HL-60/S4 treated with retinoic acid at 250 ng/mL for 4 days and 3 days (cell line): ENCODE data around the gene PIN1.
"Not testable (repeated sequence)": the region's sequence is repeated elsewhere in the genome, so short reads cannot be mapped to it uniquely, and the experiment has no call there.

Experiments used
- in situ Hi-C: fragments of 300-500 bp; cut with MboI; formaldehyde crosslinking; loops from 2 replicates; pipeline ENCODE4 v1.7.0; 2022; ENCODE audit warnings: low sequenced_read_pairs

Gene PIN1

GRCh38 chr19:9818175-9818733, 16.9 kb upstream of the PIN1 start:
- in situ Hi-C loops: no loop called here

DNA sequence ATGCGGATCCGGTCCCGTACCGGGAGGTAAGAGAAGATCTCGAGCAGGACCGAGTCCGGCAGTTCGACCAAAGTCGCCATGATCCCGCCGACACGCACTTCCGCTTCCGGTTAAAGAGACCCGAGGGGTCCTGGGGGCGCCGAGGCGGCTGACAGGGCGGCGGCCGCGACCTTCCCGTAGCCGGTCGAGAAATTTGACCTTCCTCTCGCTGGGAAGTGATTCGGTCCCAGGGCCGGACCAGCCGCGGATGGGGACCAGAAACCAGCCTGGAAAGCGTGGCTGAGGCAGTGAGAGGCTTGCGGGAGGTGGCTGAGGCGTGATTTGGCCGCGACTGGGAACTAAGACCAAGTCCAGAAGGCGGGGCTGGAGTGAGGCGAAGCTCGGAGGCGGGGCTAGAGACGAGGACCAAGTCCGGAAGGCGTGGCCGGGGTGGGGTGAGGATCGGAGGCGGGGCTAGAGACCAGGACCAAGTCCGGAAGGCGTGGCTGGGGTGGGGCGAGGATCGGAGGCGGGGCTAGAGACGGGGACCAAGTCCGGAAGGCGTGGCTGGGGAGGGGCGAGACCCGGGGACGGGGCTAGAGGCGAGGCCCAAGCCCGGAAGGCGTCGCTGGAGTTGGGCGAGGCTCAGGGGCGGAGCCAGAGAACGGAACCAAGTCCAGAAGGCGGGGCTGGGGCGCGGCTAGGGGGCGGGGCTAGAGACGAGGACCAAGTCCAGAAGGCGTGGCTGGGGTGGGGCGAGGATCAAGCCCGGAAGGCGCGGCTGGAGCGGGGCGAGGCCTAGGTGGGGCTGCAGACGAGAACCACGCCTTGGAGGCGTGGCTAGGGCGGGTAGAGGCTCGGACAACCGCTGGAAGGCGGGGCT, 16.2 kb upstream of the PIN1 start, which contains the start of gene FBXL12:
Gene FBXL12 (minus strand): TSS at position 346 of the 862 bp plus-strand sequence. CDS start 266 bp downstream, at position 80.
- in situ Hi-C loops: no loop called here

DNA sequence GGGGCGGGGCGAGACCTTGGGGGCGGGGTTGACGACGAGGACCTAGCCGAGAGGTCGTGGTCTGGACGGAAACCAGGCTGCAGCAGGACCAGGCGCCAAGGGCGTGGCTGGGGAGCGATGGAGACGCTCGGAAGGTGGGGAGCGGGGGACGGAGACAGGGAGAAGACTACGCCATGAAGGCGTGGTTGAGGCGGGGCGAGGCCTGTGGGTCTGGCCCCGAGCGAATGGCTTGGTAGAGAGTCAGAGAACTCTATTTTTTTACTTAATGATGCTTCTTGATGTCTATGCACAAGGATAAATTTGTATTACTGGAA, 15.6 kb upstream of the PIN1 start:
- in situ Hi-C loops: no loop called here

- in situ Hi-C loops: not testable (repeated sequence)
Measured at GRCh38 chr19:9820034-9820433, 15.1 kb upstream of the PIN1 start.

- in situ Hi-C loops: no loop called here
Measured at GRCh38 chr19:9823816-9824215, 11.3 kb upstream of the PIN1 start.

DNA sequence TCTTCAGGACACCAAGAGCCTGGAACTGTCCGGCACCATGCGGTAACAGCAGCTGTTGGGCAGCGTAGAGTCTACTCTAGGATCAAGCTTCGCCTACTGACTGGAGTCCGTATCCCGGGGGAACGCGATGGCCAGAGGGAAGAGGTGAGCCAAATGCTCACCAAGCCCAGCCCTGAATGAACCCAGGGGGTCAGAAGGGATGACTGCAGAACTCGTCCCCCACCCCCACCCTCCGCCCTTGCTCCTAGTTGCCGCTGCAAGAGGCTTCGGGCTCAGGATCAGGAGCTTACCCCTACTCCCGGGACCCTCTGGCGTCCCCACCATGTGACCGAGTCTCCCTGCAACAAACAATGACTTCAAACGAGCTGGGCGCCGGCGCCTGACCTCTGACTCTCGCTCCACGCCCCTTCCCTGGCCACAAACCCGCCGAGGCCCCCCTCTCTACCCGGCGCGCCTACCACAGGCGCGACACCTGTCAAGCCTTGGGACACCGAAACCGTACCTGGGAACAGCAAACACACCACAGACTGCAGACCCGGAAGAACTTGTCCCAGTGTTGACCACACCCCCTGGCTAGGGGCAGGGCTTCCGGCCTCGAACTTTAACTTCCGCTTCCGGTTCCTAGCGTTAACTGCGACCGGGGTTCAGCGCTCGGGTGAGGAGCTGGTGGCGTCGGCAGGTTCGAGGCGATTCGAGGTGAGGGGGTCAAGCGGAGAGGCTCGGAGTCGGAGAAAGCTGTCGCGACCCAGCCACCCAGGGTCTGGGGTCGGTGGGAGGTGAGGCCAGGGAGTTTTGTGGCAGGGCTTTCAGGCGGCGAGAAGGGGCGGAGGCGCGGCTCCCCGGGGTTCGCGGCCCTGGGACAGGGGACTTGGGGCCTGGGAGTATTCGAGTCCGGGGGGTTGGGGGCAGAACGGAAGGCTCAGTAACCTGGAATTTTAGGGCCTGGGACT, 7.6 kb upstream of the PIN1 start, which contains the start of gene UBL5:
Gene UBL5 (plus strand): TSS at position 630 of the 950 bp plus-strand sequence. CDS start 420 bp downstream, outside the sequence.
- in situ Hi-C loops: no loop called here

DNA sequence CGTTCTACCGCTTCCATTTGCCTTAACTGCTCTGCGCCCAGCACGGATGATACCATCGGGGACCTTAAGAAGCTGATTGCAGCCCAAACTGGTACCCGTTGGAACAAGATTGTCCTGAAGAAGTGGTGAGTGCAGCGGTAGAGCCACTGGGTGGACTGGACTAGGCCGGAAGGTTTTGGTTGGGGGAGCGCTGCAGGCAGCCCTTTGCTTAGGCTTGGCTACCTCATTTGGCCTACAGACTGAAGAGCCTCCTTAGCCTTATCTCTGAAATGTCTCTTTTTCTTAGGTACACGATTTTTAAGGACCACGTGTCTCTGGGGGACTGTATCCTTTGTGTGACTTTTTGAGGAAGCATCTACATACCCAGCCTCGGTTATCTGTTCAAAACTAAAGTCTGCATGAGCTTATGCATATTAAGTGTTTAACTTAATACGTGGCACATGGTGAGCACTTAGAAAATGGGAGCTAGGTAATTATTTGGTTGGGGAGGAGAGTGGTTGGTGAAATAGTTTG, 6.5 kb upstream of the PIN1 start:
- in situ Hi-C loops: no loop called here

- in situ Hi-C loops: no loop called here
Measured at GRCh38 chr19:9834307-9834725, 802 bp upstream of the PIN1 start.

- in situ Hi-C loops: no loop called here
Measured at GRCh38 chr19:9835507-9835949, 410 bp downstream of the PIN1 start.

GRCh38 chr19:9836021-9836420, 903 bp downstream of the PIN1 start:
- in situ Hi-C loops: no loop called here

DNA sequence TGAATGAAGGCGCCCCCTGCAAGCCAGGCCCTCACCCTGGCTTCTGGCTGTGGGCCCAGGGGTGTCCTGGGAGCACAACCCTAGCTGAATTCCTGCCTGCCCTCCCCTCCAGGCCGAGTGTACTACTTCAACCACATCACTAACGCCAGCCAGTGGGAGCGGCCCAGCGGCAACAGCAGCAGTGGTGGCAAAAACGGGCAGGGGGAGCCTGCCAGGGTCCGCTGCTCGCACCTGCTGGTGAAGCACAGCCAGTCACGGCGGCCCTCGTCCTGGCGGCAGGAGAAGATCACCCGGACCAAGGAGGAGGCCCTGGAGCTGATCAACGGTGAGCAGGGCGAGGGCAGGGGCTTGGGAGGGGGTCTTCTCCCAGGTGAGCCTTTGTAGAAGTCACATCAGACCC, 3.2 kb downstream of the PIN1 start:
- in situ Hi-C loops: no loop called here

DNA sequence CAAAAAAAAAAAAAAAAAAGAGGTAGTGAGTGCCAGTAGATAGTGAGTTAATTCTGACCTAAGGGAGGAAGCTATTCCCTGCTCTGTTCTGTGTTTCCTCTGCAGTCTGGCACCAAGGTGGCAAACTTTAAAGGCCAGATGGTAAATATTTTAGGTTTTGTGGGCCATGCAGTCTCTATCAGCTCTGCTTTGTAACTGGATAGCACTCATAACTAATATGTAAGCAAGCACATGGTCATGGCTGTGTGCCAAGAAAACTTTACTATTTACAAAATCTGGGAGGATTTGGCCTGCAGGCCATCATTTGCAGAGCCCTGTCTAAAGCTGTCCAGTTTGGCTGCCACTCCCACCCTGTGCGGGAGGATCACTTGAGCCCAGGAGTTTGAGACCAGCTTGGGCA, 4.3 kb downstream of the PIN1 start:
- in situ Hi-C loops: no loop called here

- in situ Hi-C loops: no loop called here
Measured at GRCh38 chr19:9842834-9843625, 7.9 kb downstream of the PIN1 start.

DNA sequence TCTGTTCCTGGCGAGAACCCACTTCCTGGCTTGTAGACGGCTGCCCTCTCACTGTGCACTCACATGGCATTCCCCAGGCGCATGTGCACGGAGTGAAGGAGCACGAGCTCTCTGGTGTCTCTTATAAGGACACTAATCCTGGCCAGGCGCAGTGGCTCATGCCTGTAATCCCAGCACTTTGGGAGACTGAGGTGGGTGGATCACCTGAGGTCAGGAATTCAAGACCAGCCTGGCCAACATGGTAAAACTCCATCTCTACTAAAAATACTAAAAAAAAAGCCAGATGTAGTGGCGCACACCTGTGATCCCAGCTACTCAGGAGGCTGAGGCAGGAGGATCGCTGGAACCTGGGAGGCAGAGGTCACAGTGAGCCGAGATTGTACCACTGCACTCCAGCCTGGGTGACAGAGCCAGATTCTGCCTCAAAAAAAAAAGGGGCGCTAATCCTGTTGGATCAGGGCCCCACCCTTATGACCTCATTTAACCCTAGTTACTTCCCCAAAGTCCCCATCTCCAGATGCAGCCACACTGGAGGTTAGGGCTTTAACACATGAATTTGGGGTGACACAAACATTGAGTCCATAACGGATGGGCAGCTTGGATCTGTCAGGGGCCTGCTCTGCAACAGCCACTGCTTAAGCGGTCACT, 8.6 kb downstream of the PIN1 start:
- in situ Hi-C loops: not testable (repeated sequence)

DNA sequence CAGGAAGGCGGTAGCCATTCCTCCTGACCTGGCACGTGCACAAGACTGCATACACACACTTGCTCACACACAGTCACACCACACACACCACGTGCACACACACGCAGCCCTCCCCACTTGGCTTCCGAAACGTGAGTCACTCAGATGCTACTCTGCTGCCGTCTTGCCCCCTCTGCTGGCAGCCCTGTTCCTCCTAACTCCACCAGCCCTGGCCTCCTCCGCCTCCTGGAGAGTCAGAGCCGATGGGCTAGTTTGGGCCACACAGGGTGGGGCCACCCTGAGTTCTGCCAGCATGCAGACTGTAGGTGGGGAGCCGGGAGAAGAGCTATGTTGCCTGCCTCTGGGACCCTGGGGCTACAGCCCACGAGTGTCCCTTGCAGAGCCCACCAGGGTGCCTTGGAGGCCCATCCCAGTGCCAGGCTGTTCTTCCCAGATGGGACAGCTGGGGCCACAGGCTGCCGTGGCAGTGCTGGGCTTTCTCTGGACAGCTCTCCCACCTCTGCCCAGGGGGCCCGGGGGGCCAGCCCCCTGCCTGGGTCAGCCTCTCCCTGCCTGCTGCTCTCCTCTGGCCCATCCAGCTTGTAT, 12.1 kb downstream of the PIN1 start:
- in situ Hi-C loops: no loop called here

- in situ Hi-C loops: no loop called here
Measured at GRCh38 chr19:9848060-9848459, 12.9 kb downstream of the PIN1 start.

GRCh38 chr19:9848762-9849161, 13.6 kb downstream of the PIN1 start:
- in situ Hi-C loops: no loop called here

GRCh38 chr19:9849791-9850190, 14.7 kb downstream of the PIN1 start:
- in situ Hi-C loops: no loop called here

DNA sequence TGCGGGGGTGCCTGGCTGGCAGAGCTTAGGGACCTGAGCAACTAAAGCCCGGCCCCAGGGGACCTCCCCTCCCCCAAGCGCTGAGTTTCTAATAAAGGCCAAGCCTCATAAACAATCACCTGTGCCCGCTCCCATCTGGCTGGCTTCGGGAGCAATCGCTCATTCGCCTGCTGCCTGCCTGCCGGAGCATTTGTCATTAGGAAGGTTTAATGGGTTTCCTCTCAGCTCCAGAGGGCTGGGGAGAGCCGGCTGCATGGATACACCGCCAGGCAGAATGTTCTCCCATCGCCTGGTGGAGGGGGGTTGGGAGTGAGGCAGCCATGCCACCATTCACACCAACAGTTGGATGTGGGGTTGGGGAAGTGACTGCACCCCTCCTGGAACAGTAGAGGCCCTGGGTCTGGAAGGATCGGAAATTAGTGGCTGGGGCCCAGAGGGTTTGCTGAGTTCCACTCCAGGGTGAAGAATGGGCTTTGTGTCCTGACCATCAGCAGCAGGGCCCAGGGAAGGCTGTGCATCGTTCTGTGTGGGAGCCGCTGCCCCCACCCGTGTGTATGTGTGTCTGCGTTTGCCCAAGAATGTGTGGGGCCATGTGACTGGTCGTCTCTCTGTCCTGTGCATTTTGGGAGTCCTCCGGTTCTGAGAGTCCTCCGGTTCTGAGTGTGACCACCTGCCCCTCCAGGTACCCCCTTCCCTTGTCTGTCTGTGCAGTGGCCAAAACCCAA, 15.3 kb downstream of the PIN1 start:
- in situ Hi-C loops: no loop called here
